CD4-positive, alpha-beta T cell treated with Interferon alpha-2 for 1 hour (primary cell): Measurements from ENCODE around the gene DSP.

Experiments
- DNase-seq, 2 donors: peaks; one replicate each; pipeline ENCODE4 v3.0.0-alpha.2; 2020 to 2022

Gene DSP

DNA sequence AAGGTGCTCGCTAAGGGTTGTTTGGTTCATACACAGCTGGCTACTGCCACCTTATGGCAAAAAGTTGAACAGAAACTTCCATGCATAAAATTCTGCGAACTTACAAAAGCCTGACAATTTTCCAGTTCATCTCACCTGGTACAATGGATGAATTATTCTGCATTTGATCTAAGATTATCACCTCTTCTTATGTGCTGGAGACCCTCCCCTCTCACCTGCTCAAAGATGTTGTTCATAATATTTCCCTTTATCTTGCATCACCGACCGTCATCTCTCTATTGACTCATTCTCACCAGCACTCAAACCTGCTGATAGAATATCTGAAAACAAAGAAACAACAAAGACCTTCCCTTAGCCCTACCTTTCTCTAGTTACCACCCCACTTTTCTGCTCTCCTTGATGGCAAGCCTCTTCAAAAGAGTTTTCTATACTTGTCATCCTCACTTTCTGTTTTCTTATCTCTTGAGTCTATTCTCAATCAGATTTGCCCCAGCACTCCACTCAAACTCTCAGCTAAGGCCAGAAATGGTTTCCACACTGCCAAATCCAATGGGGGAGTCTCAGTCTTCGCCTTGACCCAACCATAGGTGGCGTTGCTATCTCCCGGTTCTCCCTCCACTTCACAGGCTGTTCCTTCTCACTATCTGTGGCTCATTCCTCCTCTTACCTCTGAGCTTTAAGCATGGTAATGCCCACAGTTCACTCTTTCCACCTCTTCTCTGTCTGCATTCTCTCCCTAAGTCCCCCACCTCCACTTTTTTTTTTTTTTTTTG lies 74.3 kb downstream of the DSP start:
- DNase-seq, result peak; percentile 15 to 56

DNA sequence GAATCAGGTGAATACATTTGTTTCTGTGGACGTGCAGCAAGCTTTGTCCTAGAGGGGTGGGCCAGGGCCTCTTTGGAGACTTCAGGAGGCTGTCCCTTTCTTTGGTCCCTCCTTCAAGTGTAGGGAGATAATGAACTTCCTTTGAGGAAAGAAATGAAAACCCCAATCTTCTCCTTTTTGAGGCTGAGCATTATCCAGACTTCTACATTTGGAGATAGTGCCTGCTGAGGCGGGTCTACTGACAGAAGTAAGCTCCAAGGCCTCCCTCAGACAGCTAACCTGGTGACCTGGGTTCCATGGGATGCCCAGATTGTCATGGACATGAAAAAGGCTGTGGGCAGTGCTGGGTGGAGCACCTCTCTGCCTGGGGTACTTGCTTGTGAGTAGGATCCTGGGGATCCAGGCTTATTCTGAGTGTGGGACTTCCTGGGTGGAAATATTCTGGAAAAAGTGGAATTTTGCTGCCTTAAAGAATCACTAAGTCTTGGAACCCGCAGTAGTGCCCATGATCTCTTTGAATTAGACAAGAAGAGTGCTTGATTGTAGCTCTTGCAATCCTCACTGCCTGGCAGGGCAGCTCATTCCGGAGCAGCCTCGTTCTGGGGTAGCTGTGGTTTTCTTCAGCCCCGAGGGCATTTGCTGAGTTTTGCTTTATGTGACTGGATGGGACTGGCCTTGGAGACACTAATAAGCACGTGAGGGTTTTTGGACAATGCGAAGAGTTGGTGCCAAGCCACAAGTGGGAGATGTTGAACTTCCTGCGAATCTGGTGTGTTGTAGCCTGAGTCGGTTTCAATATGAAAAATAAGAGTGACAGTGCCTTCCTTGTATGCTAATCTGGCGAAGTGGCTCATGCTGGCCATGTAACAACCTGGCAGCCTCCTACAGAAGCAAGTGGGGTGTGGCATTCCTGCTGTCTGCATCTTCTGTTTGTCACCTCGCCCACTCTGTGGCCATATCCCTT lies 76.6 kb downstream of the DSP start:
- peak; percentile 4 to 19 for DNase-seq

DNA sequence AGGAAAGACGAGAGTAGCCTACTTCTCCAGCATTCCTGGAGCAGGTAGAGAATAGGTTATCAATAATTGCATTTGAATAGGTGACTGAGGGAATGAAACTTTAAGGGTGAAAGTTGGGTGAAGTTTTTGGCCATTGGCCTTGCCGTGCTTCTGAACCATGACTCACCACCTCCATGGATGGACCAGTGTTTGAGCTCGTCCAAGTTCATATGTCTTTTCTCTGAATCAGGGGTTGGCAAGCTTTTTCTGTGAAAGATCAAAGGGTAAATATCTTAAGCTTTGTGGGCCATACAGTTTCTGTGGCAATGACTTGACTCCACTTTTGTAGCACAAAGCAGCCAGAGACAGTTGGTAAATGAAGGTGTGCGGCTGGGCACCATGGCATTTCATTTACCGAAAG lies 80.3 kb downstream of the DSP start:
- no peak for DNase-seq

DNA sequence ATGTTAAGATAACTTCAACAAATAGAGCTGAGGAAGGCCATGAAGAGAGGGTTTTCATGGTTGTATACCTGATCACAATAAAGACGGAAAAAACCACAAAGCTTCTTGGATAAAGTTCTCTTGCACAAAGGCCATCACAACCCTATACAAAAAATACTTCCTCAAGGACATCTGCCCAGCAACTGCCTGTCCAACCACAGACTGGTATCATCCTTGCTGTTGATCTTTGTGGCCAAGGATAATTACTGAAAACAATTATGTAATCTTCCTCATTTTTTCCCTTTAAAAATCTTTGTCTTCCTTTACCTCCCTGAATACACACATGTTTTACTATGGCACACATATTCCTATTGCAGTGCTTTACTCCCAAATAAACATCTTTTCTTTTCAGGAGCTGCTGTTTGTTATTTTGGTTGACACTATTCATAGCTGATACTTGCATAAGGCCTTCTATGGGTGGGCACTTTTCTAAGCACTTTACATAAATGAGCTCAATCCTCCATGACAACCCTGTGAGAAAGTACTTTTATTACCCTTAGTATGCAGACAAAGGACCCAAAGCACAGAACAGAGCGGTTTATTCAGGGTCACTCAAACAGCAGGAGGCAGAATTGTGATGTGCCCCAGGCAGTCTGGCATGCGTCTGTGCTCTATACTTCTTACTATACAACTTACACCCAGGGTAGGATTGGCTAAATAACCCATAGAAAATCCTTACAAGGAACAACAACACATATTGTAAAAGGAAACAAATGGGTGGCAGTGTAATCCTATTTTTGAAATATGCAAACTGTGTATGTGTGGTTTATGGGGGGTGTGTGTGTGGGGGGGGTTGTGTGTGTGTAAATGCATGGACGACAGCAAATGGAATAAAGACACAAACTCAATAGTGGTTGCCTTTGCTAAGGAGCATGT lies 83.6 kb downstream of the DSP start:
- DNase-seq, result no peak

DNA sequence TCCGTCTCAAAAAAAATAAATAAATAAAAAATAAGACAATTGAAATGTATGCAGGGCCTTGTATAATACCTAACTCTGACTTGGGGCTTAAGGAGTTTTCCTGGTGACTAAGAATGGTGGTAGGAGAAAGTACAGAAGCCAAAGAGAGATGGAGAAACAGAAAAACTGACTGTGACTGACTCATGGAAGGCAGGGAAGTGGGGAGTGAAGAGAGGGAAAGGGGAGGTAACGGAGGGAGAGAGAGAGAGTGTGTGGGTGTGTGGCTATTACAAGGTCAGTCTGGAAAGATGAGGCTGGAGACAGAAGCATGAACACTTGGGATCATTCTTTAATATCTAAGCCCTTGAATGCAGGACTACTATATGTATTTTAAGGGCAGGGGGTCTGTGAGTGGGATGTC lies 87.0 kb downstream of the DSP start:
- DNase-seq, result no peak

DNA sequence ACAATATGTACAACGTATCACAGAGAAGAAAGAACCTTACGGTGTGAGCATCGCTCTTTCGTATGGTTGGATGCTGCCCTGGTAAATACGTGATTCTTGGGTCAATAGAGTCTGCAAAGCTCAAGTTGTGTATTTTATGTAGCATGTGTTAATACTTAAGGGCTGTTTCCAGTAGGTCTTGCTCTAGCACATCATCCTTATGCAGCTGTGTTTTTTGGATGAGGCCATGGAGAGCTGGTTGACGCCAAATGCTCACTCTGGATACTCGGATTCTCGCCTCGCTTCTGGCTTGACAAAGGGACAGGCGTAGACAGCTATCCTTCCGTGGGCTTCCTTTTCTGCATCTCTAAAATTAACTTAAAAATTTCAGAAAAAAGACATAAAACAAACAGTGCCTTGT lies 87.4 kb downstream of the DSP start:
- no peak for DNase-seq

DNA sequence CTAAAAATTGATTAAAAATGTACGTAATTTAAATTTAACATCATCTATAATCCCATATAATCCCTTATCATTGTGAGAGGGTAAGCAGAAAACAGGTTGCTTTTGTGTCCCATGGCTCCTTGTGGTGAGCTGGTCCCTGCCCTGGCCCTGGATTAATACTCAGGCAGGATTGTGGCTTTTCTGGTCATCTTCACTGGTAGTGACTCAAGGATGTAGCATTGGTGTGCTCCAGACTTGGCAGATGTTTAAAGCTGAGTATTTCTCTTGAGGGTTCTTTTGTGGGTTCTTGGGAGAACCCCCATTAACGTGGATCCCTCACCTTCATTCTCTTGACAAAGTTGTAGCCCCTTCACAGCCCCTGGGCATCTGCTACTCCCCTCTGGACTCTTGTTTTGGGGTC lies 87.8 kb downstream of the DSP start:
- DNase-seq, result no peak

DNA sequence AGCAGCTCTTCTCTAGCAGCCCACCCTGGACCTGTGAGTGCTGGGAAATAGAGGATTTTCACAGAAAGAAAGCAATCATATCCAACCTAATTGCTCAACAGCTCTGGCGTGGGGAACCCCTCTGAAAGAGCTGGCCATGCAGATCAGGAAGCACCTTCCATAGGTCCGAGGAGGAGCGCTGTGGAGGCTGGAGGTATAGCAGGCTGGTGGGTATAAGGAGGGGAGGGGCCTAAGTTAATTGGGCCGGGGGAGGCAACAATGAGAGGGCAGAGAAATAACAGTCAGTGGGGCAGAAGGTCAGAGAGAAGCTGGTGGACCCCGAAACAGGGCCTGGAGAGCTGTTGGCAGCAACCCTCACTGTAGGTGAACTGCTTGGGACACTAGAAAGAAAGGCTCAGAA lies 89.3 kb downstream of the DSP start:
- no peak for DNase-seq

DNA sequence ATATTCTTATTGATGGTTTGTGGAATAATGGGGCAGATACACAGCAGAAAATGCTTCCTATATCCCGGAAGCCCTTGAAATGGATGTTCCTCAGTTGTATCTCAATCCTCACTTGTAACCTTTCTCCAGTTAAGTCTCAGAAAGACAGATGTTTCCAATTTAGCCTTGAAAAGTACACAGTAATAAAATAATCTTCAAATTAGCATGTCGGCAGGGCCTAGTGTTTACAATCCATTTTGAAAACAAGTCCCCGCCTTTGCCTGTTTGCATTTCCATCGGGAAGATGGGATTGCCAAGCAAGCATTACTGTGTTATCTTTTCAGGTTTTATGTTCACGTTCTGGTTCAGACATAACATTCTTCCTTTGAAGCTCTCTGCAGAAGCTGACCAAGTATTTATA lies 90.0 kb downstream of the DSP start:
- no peak for DNase-seq

DNA sequence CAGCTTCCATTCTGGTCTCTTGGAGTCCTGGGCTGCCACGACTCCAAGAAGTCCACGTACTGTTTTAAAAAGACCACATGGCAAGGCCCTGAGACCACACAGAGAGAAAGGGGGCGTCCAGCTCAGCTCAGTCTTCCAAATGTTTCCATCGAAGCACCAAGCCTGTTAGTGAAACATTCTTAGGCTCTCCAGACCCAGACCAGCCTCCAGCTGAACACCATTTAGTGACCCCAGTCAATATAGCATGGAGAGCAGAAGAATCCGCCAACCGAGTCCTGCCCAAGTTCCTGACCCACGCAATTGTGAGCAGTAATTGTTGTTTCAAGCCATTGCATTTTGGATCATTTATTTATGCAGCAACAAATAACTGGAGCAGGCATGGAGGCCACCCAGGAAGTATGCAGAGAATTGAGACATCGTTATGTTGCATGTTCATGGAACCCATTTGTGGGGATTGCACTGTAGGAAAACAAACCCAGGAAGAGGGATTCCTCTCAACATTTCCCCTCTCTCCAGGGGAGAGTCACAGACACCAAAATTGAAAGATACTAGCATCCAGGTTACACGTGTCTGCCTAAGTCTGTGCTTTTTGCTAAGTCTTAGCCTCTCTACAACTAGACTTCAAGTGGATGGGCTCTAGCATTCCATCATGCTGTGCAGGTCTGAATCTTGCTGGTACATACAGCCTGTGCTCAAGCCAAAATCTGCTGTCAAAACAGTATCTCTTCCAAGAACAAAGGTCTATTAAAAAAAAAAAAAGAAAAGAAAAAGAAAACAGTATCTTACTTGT lies 91.2 kb downstream of the DSP start:
- DNase-seq, result no peak

DNA sequence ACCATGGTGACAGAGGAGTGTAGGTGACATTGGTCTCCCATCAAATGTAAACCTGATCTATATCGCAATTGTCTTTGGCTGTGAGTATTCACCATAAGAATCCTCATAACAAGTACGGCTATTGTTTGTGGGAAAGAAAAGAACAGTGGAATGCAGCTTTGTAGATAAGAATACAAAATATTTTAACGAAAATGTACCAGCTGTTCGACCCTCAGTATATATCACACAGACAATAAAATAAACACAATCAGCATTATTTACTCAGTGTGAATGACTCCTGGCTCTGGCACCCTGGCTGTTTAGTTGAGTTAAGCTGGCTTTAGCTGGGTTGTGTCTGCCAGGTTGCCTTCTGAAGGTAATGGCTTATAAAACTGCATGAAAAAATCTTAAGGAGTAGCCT lies 91.9 kb downstream of the DSP start:
- no peak for DNase-seq

DNA sequence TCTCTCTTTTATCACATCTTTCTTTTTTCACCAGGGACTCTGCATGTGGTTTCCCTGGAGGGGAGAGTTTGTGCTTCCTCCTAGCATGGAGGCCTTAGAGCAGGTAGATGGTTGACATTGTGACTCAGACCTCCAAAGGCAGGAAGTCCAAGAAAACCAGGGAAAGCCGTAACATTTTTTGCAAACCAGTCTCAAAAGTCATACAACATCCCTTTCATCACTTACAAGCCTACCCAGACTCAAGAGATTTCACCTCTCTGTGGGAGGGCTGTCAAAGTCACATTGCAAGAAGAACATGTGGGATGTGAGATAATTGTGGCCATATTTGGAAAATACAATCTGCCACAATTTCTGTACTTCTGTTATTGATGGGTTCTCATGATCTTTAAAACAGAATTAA lies 94.7 kb downstream of the DSP start:
- no peak for DNase-seq
